ENCODE data around the gene DPYD.

DNA sequence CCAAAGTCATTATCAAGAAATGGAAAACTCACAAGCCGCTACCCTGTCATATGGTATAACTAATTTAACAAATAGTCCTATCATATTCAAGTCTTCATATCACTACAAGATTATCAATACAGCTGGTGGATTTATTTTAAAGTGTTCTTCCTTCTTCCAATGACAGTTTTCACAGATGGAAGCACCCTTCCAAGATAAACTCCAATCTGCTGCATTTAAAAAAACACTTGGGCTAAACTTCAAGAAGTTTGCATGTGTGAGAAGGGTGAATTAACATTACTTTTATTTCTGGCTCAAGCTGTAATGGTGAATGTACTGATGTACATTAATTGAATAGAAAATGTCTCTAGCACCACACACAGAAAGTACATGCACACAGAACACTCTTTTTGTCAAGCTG, 192.4 kb downstream of the DPYD start:
- TF ChIP-seq EZH2 (IDR thresholded peaks at IDR 0.05; ENCODE audit: low read length, unreplicated experiment) (no peak), CTCF (conservative IDR thresholded peaks at IDR 0.05; ENCODE audit: low read depth, low read length) (no peak), EZH2phosphoT487 (IDR thresholded peaks at IDR 0.05; ENCODE audit: borderline replicate concordance, low read length) (no peak)

All from PC-3 (cell line).